AG08396 (cell line): ENCODE data around the gene ATG14.
"Not testable (repeated sequence)": the region's sequence is repeated elsewhere in the genome, so short reads cannot be mapped to it uniquely, and the experiment has no call there.

Source experiments
- DNase-seq: peaks from one replicate; pipeline ENCODE4 v3.0.0; 2012; ENCODE audit warnings: low spot score, mixed read lengths

Gene ATG14

GRCh38 chr14:55386037-55386808 is 25.4 kb downstream of the ATG14 start:
- no peak for DNase-seq

GRCh38 chr14:55384536-55384935 is 27.1 kb downstream of the ATG14 start:
- no peak for DNase-seq

GRCh38 chr14:55383541-55384140 is 28.0 kb downstream of the ATG14 start:
- DNase-seq, result no peak

- DNase-seq, result not testable (repeated sequence)
Measured at GRCh38 chr14:55383056-55383466, 28.6 kb downstream of the ATG14 start.

GRCh38 chr14:55382483-55382882 is 29.1 kb downstream of the ATG14 start:
- no peak for DNase-seq

- no peak for DNase-seq
Measured at GRCh38 chr14:55381561-55381960, 30.1 kb downstream of the ATG14 start.

- DNase-seq, result no peak
Measured at GRCh38 chr14:55381040-55381439, 30.6 kb downstream of the ATG14 start.

- no peak for DNase-seq
Measured at GRCh38 chr14:55377236-55377635, 34.4 kb downstream of the ATG14 start.

GRCh38 chr14:55374771-55375170 is 36.9 kb downstream of the ATG14 start:
- no peak for DNase-seq

- no peak for DNase-seq
Measured at GRCh38 chr14:55373784-55374705, 37.6 kb downstream of the ATG14 start.

GRCh38 chr14:55372825-55373224 is 38.8 kb downstream of the ATG14 start:
- DNase-seq, result no peak

GRCh38 chr14:55372423-55372822 is 39.2 kb downstream of the ATG14 start:
- DNase-seq, result no peak

GRCh38 chr14:55370883-55371455 is 40.7 kb downstream of the ATG14 start:
- no peak for DNase-seq

GRCh38 chr14:55366271-55366670 is 45.4 kb downstream of the ATG14 start:
- DNase-seq, result peak; percentile 28

- no peak for DNase-seq
Measured at GRCh38 chr14:55361190-55361589, 50.4 kb downstream of the ATG14 start.

- no peak for DNase-seq
Measured at GRCh38 chr14:55359307-55359706, 52.3 kb downstream of the ATG14 start.

- no peak for DNase-seq
Measured at GRCh38 chr14:55356913-55357312, 54.7 kb downstream of the ATG14 start.

- DNase-seq, result no peak
Measured at GRCh38 chr14:55355922-55356321, 55.7 kb downstream of the ATG14 start.

GRCh38 chr14:55354500-55354899 is 57.1 kb downstream of the ATG14 start:
- peak; percentile 48 for DNase-seq

- DNase-seq, result no peak
Measured at GRCh38 chr14:55353686-55354467, 57.8 kb downstream of the ATG14 start.

GRCh38 chr14:55352201-55352600 is 59.4 kb downstream of the ATG14 start:
- no peak for DNase-seq
